HepG2 (cell line): ENCODE data around the gene ZBTB1. TPM values are rescaled to one million over a fixed set of nuclear protein-coding genes. Genes with fewer than 3 reads are reported as not detected.

Experiments
- ATAC-seq: fragments of 200-7000 bp; cut with Tn5 transposase; 3 replicates; pipeline ENCODE4 v1.9.1; 2020; ENCODE audit warnings: mild to moderate bottlenecking, moderate library complexity
- BruUV-seq: library from RNA; stranded (reverse); fragments of 400-500 nt; replicated peaks from 2 replicates; lab custom pipeline; 2021; lab: Mats Ljungman, UMichigan
- CTCF ChIA-PET: fragments of 300-600 bp; formaldehyde crosslinking; extraction: SDS; loops from one replicate; lab custom pipeline; 2021; ENCODE audit warnings: low total read pairs, inconsistent platforms, low intra/inter-chr PET ratio; lab: Yijun Ruan, JAX
- POLR2A ChIA-PET: fragments of 350-600 bp; sonication (Branson Sonifier 250); formaldehyde crosslinking; loops from one replicate; lab custom pipeline; 2020; ENCODE audit warnings: antibody characterized with exemption, inconsistent platforms; lab: Yijun Ruan, JAX
- DNase-seq: peaks from one replicate; pipeline ENCODE4 v3.0.0-alpha.2; 2015; ENCODE audit warnings: low spot score
- FAIRE-seq: peaks from 3 replicates; lab custom pipeline; 2011; peaks lifted over from hg19 to GRCh38; lab: Jason Lieb, UNC
- H2AFZ ChIP-seq: one replicate; pipeline ENCODE4 v1.6.1; 2011; ENCODE audit warnings: low read length, inconsistent platforms
- H3K27ac ChIP-seq: fragments of 300-600 bp; 3 replicates; pipeline ENCODE4 v1.8.0; 2011; ENCODE audit warnings: mixed run types, mild to moderate bottlenecking, mixed read lengths, low read length, inconsistent platforms; ENCODE audit not compliant: insufficient read depth; ENCODE audit errors: extremely low read length
- H3K27me3 ChIP-seq, 2 experiments: fragments of 200-600 bp in 1 of 2; 2 replicates in 1 of 2; 3 replicates in 1 of 2; pipeline versions ENCODE4 v1.6.0 to v1.8.0; 2011; ENCODE audit warnings: low read length in 2 of 2, mild to moderate bottlenecking in 2 of 2, moderate library complexity in 2 of 2, inconsistent platforms in 1 of 2; ENCODE audit not compliant: insufficient read depth in 2 of 2, control insufficient read depth in 1 of 2
- H3K36me3 ChIP-seq, 2 experiments: fragments of 200-600 bp in 1 of 2; replicated peaks in 1 of 2; 2 replicates in 1 of 2; 3 replicates in 1 of 2; pipeline versions ENCODE4 v1.5.1 to v1.8.0; 2011; ENCODE audit warnings: low read length in 2 of 2, inconsistent platforms in 1 of 2; ENCODE audit not compliant: insufficient read depth in 2 of 2, control insufficient read depth in 1 of 2
- H3K4me1 ChIP-seq: 2 replicates; pipeline ENCODE4 v1.5.1; 2012; ENCODE audit warnings: low read length, inconsistent platforms; ENCODE audit not compliant: insufficient read depth
- H3K4me2 ChIP-seq: 2 replicates; pipeline ENCODE4 v1.6.0; 2011; ENCODE audit warnings: low read depth, low read length, inconsistent platforms
- H3K4me3 ChIP-seq, 3 experiments: fragments of 200-600 bp in 1 of 3; sonication (generic), shearing (Covaris generic) in 1 of 3; replicated peaks in 1 of 3; 2 replicates each; pipeline ENCODE4 v1.5.1; 2011 to 2016; ENCODE audit warnings: low read length in 3 of 3, inconsistent platforms in 2 of 3, low read depth in 2 of 3, mild to moderate bottlenecking in 2 of 3, control low read depth in 1 of 3, mixed read lengths in 1 of 3; ENCODE audit not compliant: insufficient read depth in 1 of 3
- H3K79me2 ChIP-seq: one replicate; pipeline ENCODE4 v1.6.1; 2011; ENCODE audit warnings: low read length, inconsistent platforms; ENCODE audit not compliant: insufficient read depth
- H3K9ac ChIP-seq: 2 replicates; pipeline ENCODE4 v1.6.0; 2011; ENCODE audit warnings: mild to moderate bottlenecking, low read depth, low read length, inconsistent platforms; ENCODE audit not compliant: insufficient read depth
- H3K9me3 ChIP-seq: 2 replicates; pipeline ENCODE4 v1.5.1; 2012; ENCODE audit warnings: mild to moderate bottlenecking, low read length
- H4K20me1 ChIP-seq: 2 replicates; pipeline ENCODE4 v1.6.0; 2011; ENCODE audit warnings: inconsistent platforms, mild to moderate bottlenecking, low read length, moderate library complexity; ENCODE audit not compliant: insufficient read depth
- EEA1 ChIP-seq: sonication (generic); formaldehyde crosslinking; IDR thresholded peaks from 2 replicates; pipeline ENCODE4 v1.5.1; 2020; ENCODE audit warnings: mild to moderate bottlenecking, missing genetic modification reagents, borderline replicate concordance
- FOXA1 ChIP-seq, 2 experiments: fragments of 450-650 bp in 1 of 2; sonication (generic) in 1 of 2; formaldehyde crosslinking in 1 of 2; IDR thresholded peaks; 2 replicates each; pipeline versions ENCODE4 v1.4.0 to v1.6.1; 2016 to 2020; ENCODE audit warnings: missing genetic modification reagents in 1 of 2
- HMG20A ChIP-seq: IDR thresholded peaks from 2 replicates; pipeline ENCODE4 v1.6.1; 2016; ENCODE audit warnings: borderline replicate concordance
- HNRNPK ChIP-seq: fragments of 200-400 bp; formaldehyde crosslinking; IDR thresholded peaks from 2 replicates; pipeline ENCODE4 v1.6.1; 2018; ENCODE audit warnings: low read length, low read depth, moderate library complexity, mild to moderate bottlenecking; ENCODE audit not compliant: poor library complexity, severe bottlenecking
- NCOR1 ChIP-seq: fragments of 200-600 bp; sonication (generic); IDR thresholded peaks from 2 replicates; pipeline ENCODE4 v1.7.0; 2017; ENCODE audit warnings: antibody characterized with exemption, low read length, borderline replicate concordance
- NFE2 ChIP-seq: sonication (generic); formaldehyde crosslinking; IDR thresholded peaks from 2 replicates; pipeline ENCODE4 v1.4.0; 2020; ENCODE audit warnings: missing genetic modification reagents
- PRPF4 ChIP-seq: fragments of 200-400 bp; formaldehyde crosslinking; IDR thresholded peaks from 2 replicates; pipeline ENCODE4 v1.6.1; 2016; ENCODE audit warnings: low read length, low read depth; ENCODE audit not compliant: poor library complexity, severe bottlenecking
- SAFB2 ChIP-seq: sonication (generic); formaldehyde crosslinking; IDR thresholded peaks from 2 replicates; pipeline ENCODE4 v1.5.1; 2020; ENCODE audit warnings: missing genetic modification reagents, low read depth, mild to moderate bottlenecking, borderline replicate concordance
- TEAD3 ChIP-seq: optimal IDR thresholded peaks from 2 replicates; pipeline ENCODE3; 2016; ENCODE audit warnings: borderline replicate concordance
- ZFP1 ChIP-seq: IDR thresholded peaks from 2 replicates; pipeline ENCODE4 v1.6.1; 2016
- ZFP36L2 ChIP-seq: sonication (generic); formaldehyde crosslinking; IDR thresholded peaks from 2 replicates; pipeline ENCODE4 v1.4.0; 2020; ENCODE audit warnings: missing genetic modification reagents
- ZFP90 ChIP-seq: sonication (generic); formaldehyde crosslinking; IDR thresholded peaks from 2 replicates; pipeline ENCODE4 v1.8.0; 2022; ENCODE audit warnings: missing genetic modification reagents, mild to moderate bottlenecking, inconsistent platforms, borderline replicate concordance
- ZNF44 ChIP-seq: sonication (generic); formaldehyde crosslinking; IDR thresholded peaks from 2 replicates; pipeline ENCODE4 v1.5.1; 2020; ENCODE audit warnings: mild to moderate bottlenecking, missing genetic modification reagents
- ZNF780A ChIP-seq: sonication (generic); formaldehyde crosslinking; IDR thresholded peaks from 2 replicates; pipeline ENCODE4 v1.8.0; 2022; ENCODE audit warnings: mild to moderate bottlenecking, missing genetic modification reagents, moderate library complexity
- ZNF850 ChIP-seq: sonication (generic); formaldehyde crosslinking; conservative IDR thresholded peaks from 2 replicates; pipeline ENCODE4 v1.9.0; 2021; ENCODE audit warnings: mild to moderate bottlenecking, missing genetic modification reagents
- WGBS: methylation state at CpG from one replicate; pipeline ENCODE4 v1.1.6; 2017; ENCODE audit warnings: low lambda C conversion rate; 5-methylcytosine and 5-hydroxymethylcytosine counted together
- in situ Hi-C: cut with HindIII; loops from 2 replicates; pipeline ENCODE4 v1.10.0; 2017; ENCODE audit warnings: low pct_unique_long_range_greater_than_20kb; ENCODE audit not compliant: extremely low pct_ligation_motif_present
- intact Hi-C: fragments of 100-400 bp; cut with micrococcal nuclease; formaldehyde crosslinking; loops from one replicate; pipeline ENCODE4 v1.10.0; 2022; ENCODE audit not compliant: unreplicated experiment
- polyA plus RNA-seq, 8 experiments: library from polyadenylated mRNA; depleted of rRNA in 3 of 8; stranded (reverse) in 7 of 8; unstranded in 1 of 8; fragments of >200 nt; fragmentation: Illumina TruSeq in 4 of 8; extraction: Trizol in 4 of 8; gene quantifications; 2 replicates each; pipeline versions ENCODE4 v1.2.1 to v1.2.3, GENCODE V29; 2011 to 2016; ENCODE audit warnings: low read depth in 4 of 8, missing spikeins in 1 of 8, mixed read lengths in 1 of 8; ENCODE audit not compliant: insufficient read depth in 1 of 8
- total RNA-seq, 5 experiments: library from RNA; depleted of rRNA; stranded (reverse); fragments of >200 nt; fragmentation: Illumina TruSeq; extraction: Trizol; gene quantifications; 2 replicates each; pipeline ENCODE4 v1.2.3, GENCODE V29; 2016; ENCODE audit warnings: low read depth in 1 of 5
- TF ChIP-seq, protein P1 (sequence below): sonication (generic); formaldehyde crosslinking; IDR thresholded peaks from 2 replicates; pipeline ENCODE4 v1.5.0; 2020; ENCODE audit warnings: missing genetic modification reagents
- TF ChIP-seq, protein P2 (sequence below): sonication (generic); formaldehyde crosslinking; IDR thresholded peaks from 2 replicates; pipeline ENCODE4 v1.8.0; 2022; ENCODE audit warnings: mild to moderate bottlenecking, missing genetic modification reagents, moderate library complexity

ZBTB1 gene
- total and polyA plus RNA-seq, 2 of the 13 experiments (the other 11 are each of a cell fraction or from before 2014, with no cell fraction given), result 18.8 to 22.6 TPM

DNA sequence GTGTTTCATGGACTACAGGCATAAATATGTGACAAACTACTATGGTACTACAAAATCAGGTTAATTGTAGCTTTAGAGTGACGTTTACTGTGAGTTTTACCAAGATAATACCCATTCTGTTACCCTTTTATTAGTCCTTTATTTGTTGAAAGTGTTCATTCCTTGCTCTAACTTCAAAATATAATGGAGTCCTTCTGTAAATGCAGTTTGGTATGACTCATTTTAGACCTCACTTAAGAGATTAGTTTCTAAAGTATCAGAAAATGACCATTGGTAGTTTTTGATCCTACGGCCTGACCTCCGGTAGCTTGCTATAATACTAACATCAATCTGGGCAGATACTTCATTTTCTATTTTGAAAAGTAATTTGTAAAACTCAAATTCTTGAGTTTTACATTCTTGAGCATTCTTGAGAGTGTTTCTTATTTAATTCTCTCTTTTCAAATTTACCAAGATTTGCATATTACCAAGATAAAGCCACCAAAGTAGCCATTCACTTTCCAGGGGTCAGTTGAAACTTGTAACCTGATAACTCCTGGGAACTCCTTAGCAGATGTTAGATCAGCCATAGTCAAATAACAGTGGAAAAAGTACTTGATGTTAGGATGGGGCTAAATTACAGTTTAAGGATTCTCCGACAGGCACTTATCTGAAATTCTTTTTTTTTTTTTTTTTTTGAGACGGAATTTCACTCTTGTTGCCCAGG is 40.2 kb downstream of the ZBTB1 start:
- BruUV-seq, result no TSS peak
- no peak for FAIRE-seq

DNA sequence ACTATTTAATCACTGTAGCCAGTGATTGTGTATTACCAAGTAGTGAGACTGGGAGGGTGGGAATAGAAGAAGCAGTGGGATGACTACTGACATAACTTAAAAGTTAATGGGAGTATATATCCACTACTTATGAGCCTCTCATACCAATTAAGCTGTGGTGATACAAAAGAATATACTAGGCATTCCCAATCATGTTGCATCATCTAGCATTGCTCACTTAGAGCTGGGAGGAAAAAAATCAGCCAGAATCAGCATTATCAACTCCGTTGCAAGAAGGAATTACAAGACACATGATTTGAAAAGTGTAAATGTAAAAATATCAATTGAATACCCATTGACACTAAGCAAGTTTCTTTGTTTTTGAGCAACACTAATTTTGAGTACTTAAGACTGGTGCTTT is 44.4 kb downstream of the ZBTB1 start:
- no peak for ATAC-seq
- POLR2A ChIA-PET, result no interaction called here
- H3K36me3 ChIP-seq, result no peaks in the 10 kb centered on the region
- H3K9me3 ChIP-seq, result no peaks in the 10 kb centered on the region
- no peak overlapping the region for H3K9ac ChIP-seq
- in situ Hi-C loops, result no loop called here
- no peaks in the 10 kb centered on the region for H4K20me1 ChIP-seq
- CTCF ChIA-PET, result no interaction called here
- H3K27me3 ChIP-seq, result peaks cover 0 to 17% of the 10 kb centered on the region in 2 experiments; a peak in 2 of 5 replicates
- DNase-seq, result no peak
- H3K4me3 ChIP-seq, result no peak overlapping the region
- TF ChIP-seq SAFB2 (CRISPR knock-in tag), result no peak
- no peak for TF ChIP-seq EEA1 (CRISPR knock-in tag)
- TF ChIP-seq ZNF44, result no peak
- TF ChIP-seq ZFP36L2 (CRISPR knock-in tag), result no peak
- no peak for TF ChIP-seq NCOR1
- TF ChIP-seq FOXA1 (IDR thresholded peaks at IDR 0.05), result no peak
- no peak for TF ChIP-seq FOXA1 (CRISPR knock-in tag; IDR thresholded peaks at IDR 0.05)
- no peak for TF ChIP-seq TEAD3 (CRISPR knock-in tag)
- no peak for TF ChIP-seq PRPF4
- TF ChIP-seq, protein P1, sequence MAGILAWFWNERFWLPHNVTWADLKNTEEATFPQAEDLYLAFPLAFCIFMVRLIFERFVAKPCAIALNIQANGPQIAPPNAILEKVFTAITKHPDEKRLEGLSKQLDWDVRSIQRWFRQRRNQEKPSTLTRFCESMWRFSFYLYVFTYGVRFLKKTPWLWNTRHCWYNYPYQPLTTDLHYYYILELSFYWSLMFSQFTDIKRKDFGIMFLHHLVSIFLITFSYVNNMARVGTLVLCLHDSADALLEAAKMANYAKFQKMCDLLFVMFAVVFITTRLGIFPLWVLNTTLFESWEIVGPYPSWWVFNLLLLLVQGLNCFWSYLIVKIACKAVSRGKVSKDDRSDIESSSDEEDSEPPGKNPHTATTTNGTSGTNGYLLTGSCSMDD (CRISPR knock-in tag), result no peak
- no peak for TF ChIP-seq HMG20A (CRISPR knock-in tag)
- no peak for TF ChIP-seq ZFP1 (CRISPR knock-in tag)
- TF ChIP-seq, protein P2, sequence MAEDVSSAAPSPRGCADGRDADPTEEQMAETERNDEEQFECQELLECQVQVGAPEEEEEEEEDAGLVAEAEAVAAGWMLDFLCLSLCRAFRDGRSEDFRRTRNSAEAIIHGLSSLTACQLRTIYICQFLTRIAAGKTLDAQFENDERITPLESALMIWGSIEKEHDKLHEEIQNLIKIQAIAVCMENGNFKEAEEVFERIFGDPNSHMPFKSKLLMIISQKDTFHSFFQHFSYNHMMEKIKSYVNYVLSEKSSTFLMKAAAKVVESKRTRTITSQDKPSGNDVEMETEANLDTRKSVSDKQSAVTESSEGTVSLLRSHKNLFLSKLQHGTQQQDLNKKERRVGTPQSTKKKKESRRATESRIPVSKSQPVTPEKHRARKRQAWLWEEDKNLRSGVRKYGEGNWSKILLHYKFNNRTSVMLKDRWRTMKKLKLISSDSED (CRISPR knock-in tag), result no peak
- TF ChIP-seq ZFP90, result no peak
- no peak for TF ChIP-seq ZNF780A (CRISPR knock-in tag)
- H3K27ac ChIP-seq, result no peak overlapping the region
- FAIRE-seq, result no peak
- 4% methylated on average over 1 of the region's 1 CpG for WGBS
- BruUV-seq, result no TSS peak
- H3K79me2 ChIP-seq, result no peaks in the 10 kb centered on the region
- intact Hi-C loops, result no loop called here
- no peaks in the 10 kb centered on the region for H3K4me1 ChIP-seq
- H2AFZ ChIP-seq, result no peak overlapping the region
- H3K4me2 ChIP-seq, result no peak overlapping the region

More for the DNA sequence above, 40.2 kb downstream of the ZBTB1 start:
- POLR2A ChIA-PET, result no interaction called here
- TF ChIP-seq ZNF850 (CRISPR knock-in tag), result no peak
- TF ChIP-seq NFE2 (CRISPR knock-in tag), result no peak
- no peak for TF ChIP-seq HNRNPK
- H3K9me3 ChIP-seq, result no peaks in the 10 kb centered on the region
- no peak overlapping the region for H2AFZ ChIP-seq
- H3K9ac ChIP-seq, result no peak overlapping the region
- no peaks in the 10 kb centered on the region for H4K20me1 ChIP-seq
- H3K4me3 ChIP-seq, result no peak overlapping the region
- no peak for ATAC-seq
- no peaks in the 10 kb centered on the region for H3K36me3 ChIP-seq
- DNase-seq, result no peak
- CTCF ChIA-PET, result no interaction called here
- H3K4me2 ChIP-seq, result no peak overlapping the region
- intact Hi-C loops, result no loop called here
- no peak overlapping the region for H3K27ac ChIP-seq
- 56% methylated on average over 5 of the region's 5 CpGs for WGBS
- no peaks in the 10 kb centered on the region; a peak in 1 of 5 replicates for H3K27me3 ChIP-seq
- no peaks in the 10 kb centered on the region for H3K79me2 ChIP-seq
- H3K4me1 ChIP-seq, result peaks cover 1% of the 10 kb centered on the region; the same call in 1 of the 2 replicates
- in situ Hi-C loops, result loop anchor here (5.0 kb wide), 1 partner anchor 93 kb away; no protein-coding TSS in a partner anchor
